ENCODE measurements around the gene SIGLEC12. TPM values are rescaled to one million over a fixed set of nuclear protein-coding genes. Genes with fewer than 3 reads are reported as not detected.

Gene SIGLEC12
- total and polyA plus RNA-seq, 9 of the 15 experiments (the other 6 are each of a cell fraction or from before 2014, with no cell fraction given), result 0.08 to 1.3 (median 0.54) TPM

DNA sequence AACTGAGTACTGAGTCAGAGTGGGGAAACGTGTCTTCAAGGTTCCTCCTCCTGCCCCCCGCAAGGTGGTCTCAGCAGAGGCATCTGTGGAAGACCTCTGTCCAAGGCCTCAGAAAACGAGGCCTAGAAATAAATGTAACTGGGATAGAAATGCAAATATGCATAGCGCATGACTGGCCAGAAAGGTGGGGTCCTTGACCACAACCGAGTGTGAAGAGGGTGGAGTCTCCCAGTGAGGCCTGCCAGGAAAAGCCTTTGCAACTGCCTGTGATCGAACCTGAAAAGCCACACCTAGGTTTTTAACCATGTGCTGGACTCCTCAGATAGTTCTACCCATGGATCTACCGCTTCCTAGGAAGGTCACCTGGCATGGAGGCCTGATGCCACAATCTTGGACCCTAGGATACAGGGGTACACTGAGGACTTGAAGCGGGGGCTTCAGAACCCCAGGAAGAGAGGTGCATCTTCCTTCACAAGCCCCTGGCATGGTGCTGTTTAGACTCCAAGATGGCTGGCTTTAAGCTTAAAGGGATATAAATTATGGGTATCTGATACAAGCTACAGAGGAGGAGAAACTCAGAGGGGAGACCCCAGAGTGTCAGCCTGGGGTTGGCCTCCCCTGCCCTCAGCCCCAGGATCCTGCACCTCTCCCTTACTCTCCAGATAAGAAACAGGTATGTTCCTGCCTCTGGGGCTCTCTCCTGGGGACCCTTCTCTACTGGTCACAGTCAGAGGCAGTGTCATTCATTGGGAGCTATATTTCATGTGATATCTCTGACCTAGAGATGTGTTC, 48.1 kb upstream of the SIGLEC12 start (continued):
- TF ChIP-seq, protein P1, sequence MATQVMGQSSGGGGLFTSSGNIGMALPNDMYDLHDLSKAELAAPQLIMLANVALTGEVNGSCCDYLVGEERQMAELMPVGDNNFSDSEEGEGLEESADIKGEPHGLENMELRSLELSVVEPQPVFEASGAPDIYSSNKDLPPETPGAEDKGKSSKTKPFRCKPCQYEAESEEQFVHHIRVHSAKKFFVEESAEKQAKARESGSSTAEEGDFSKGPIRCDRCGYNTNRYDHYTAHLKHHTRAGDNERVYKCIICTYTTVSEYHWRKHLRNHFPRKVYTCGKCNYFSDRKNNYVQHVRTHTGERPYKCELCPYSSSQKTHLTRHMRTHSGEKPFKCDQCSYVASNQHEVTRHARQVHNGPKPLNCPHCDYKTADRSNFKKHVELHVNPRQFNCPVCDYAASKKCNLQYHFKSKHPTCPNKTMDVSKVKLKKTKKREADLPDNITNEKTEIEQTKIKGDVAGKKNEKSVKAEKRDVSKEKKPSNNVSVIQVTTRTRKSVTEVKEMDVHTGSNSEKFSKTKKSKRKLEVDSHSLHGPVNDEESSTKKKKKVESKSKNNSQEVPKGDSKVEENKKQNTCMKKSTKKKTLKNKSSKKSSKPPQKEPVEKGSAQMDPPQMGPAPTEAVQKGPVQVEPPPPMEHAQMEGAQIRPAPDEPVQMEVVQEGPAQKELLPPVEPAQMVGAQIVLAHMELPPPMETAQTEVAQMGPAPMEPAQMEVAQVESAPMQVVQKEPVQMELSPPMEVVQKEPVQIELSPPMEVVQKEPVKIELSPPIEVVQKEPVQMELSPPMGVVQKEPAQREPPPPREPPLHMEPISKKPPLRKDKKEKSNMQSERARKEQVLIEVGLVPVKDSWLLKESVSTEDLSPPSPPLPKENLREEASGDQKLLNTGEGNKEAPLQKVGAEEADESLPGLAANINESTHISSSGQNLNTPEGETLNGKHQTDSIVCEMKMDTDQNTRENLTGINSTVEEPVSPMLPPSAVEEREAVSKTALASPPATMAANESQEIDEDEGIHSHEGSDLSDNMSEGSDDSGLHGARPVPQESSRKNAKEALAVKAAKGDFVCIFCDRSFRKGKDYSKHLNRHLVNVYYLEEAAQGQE (IDR thresholded peaks at IDR 0.05; ENCODE audit: borderline replicate concordance), result peak; percentile 13; the same call in 1 of the 2 replicates
- TF ChIP-seq, protein P1 (CRISPR knock-in tag; IDR thresholded peaks at IDR 0.05; ENCODE audit: low read depth), result no peak
- TF ChIP-seq NFYB (IDR thresholded peaks at IDR 0.05; ENCODE audit: extremely low read depth, insufficient read length), result no peak
- TF ChIP-seq ZNF507 (tag; conservative IDR thresholded peaks at IDR 0.05), result no peak
- TF ChIP-seq ZNF696 (CRISPR knock-in tag; conservative IDR thresholded peaks at IDR 0.05), result no peak
- TF ChIP-seq L3MBTL2 (IDR thresholded peaks at IDR 0.05), result peak; percentile 97
- TF ChIP-seq CBX1 (IDR thresholded peaks at IDR 0.05; ENCODE audit: low read depth), result peak; percentile 19; the same call in 1 of the 2 replicates
- TF ChIP-seq DDX20 (tag; IDR thresholded peaks at IDR 0.05; ENCODE audit: low read depth), result peak; percentile 65
- TF ChIP-seq DMBX1 (CRISPR knock-in tag; IDR thresholded peaks at IDR 0.05; ENCODE audit: borderline replicate concordance), result peak; percentile 88; the same call in 1 of the 2 replicates
- 0 out of 2 replicates have a peak, but pooled peaks have one; percentile 24 for TF ChIP-seq ZNF76 (CRISPR knock-in tag; IDR thresholded peaks at IDR 0.05; ENCODE audit: borderline replicate concordance)
- TF ChIP-seq JUN (IDR thresholded peaks at IDR 0.05; ENCODE audit: borderline replicate concordance, low read depth, low read length), result peak; percentile 30; the same call in 1 of the 2 replicates
- TF ChIP-seq JUN (CRISPR knock-in tag; IDR thresholded peaks at IDR 0.05; ENCODE audit: borderline replicate concordance), result no peak
- no peak for TF ChIP-seq JUNB (CRISPR knock-in tag; conservative IDR thresholded peaks at IDR 0.05)
- no peak; the same call in 1 of the 2 replicates for TF ChIP-seq TCF3 (CRISPR knock-in tag; IDR thresholded peaks at IDR 0.05)
- peak; percentile 82 for TF ChIP-seq EP400 (IDR thresholded peaks at IDR 0.05)
- TF ChIP-seq ZNF436 (CRISPR knock-in tag; IDR thresholded peaks at IDR 0.05), result no peak
- no peak for TF ChIP-seq SOX6 (IDR thresholded peaks at IDR 0.05)
- no peak for TF ChIP-seq ZNF695 (CRISPR knock-in tag; IDR thresholded peaks at IDR 0.05)
- peak; percentile 24; the same call in 1 of the 2 replicates for TF ChIP-seq ZNF197 (CRISPR knock-in tag; IDR thresholded peaks at IDR 0.05; ENCODE audit: low read depth)
- TF ChIP-seq ZNF408 (CRISPR knock-in tag; IDR thresholded peaks at IDR 0.05; ENCODE audit: low read depth), result no peak
- TF ChIP-seq MEF2A (IDR thresholded peaks at IDR 0.05; ENCODE audit: control insufficient read depth, low read depth, low read length), result no peak
- TF ChIP-seq ILK (tag; IDR thresholded peaks at IDR 0.05; ENCODE audit: borderline replicate concordance, low read depth), result no peak

Data from K562 (cell line).